NCI-H1092 treated with DMSO at 0.1 percent for 48 hours (cell line): Measurements from ENCODE around the gene PYGM.

ENCODE experiments used
- DNase-seq: peaks from one replicate; lab custom pipeline; 2025; lab: John Stamatoyannopoulos, UW

PYGM gene

GRCh38 chr11:64791781-64792291 is 32.1 kb upstream of the PYGM start:
- no peak for DNase-seq

GRCh38 chr11:64790205-64791095 is 30.7 kb upstream of the PYGM start:
- DNase-seq, result no peak

GRCh38 chr11:64789331-64790204 is 29.8 kb upstream of the PYGM start:
- DNase-seq, result no peak

- DNase-seq, result no peak
These were observed 28.8 kb upstream of the PYGM start for GRCh38 chr11:64788321-64789215.

DNA sequence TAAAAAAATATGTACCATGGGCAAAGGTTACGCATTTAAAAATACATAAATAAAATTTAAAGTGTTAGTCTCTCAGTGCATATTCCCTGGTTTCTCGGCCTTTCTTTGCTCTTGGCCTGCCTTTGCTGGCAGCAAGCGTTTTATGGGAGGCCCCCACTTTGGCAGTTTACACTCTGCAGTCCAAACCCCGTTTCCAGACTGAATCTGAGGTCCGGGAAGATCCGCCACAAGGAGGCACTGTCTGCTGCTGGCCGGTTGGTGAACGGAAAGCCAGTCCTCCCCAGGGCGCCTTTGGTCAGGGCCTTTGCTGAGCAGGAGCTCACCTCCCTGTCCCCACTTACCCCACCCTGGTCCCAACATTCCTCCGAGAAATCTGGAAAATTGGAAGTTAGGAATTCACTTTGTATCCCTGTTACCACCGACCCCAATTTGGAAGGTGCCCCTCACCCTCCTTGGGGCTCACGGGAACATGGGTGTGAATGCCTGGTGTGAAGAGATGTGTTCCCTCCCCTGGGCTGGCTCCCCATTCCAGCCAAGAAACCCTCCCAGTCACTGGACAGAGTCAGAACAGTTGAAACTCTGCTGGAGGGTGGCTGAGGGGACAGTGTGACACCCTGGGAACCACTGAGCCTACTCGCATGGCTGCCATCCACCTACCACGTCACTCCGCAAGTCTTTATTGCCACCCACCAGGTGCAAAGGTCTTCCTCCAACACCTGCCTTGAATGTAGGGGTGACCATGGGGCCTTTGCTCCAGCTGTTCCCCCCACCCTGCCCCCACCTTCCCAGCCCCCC is 27.9 kb upstream of the PYGM start:
- DNase-seq, result no peak

DNA sequence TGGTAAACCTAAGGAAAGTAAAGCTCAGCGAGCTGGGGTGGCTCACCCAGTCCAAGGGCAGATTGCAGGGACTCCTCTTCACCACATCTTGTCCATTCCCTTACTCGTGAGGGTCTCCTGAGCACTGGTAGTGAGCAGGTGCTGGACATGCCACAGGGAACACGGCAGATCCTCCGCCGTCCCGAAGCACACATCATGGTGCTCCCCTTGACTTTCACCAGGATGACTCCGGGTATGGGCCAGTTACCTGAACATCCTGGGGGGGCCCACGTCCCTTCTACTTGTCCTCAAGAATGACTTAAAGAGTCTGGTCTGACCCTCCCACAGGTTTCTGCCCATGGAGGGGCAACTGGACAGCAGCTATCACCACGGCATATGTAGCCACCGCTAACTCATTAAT is 26.5 kb upstream of the PYGM start:
- DNase-seq, result no peak

DNA sequence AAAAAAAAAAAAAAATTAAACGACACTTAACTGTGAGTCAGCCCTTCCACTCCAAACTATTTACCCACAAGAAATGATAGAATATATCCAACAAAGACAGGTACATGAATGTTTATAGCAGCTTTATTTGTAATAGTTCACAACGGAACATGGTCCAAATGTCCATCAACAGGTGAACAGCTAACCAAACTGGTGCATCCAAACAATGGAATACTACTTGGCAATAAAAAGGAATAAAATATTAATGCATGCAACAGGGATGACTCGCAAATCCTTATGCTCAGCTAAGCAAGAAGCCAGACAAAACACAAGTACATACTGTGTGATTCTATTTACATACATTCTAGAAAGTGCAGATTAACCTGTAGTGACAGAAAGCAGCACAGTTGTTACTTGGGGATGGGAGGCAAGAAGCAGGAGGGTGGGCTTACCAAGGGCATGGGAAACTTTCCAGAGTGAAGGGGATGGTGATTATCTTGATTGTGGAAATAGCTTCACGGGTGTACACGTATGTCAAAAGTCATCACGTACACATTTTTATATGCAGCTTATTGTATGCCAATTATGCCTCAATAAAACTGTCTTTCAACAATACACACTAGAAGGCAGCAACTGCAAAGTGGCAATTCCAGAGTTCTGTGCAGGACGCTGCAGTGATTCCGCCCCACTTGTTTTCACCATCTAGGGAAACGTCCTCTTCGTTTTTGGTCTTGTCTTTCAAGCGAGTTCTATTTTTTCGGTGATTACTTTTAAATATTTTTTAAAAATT is 25.2 kb upstream of the PYGM start:
- no peak for DNase-seq

GRCh38 chr11:64778473-64779298 is 18.9 kb upstream of the PYGM start, which contains the start of gene SF1:
TSS of gene SF1 (minus strand) at chr11:64778542. CDS start at chr11:64778392, 150 bp downstream.
- peak; percentile 100 for DNase-seq

DNA sequence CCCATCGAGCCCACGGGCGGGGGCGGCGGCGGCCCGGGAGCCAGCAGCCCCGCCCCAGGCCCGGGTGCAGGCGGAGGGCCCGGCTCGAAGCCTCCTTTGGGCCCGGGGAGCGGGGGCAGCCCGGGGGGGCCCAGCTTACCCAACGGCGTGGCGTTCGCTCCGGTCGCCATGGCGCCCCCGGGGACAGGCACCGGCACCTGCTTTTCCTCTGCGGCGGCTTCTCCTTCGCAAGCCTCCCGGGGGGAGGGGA is 18.4 kb upstream of the PYGM start:
- DNase-seq, result no peak

- peak; percentile 76 for DNase-seq
These were observed 17.9 kb upstream of the PYGM start for GRCh38 chr11:64777449-64778222.

DNA sequence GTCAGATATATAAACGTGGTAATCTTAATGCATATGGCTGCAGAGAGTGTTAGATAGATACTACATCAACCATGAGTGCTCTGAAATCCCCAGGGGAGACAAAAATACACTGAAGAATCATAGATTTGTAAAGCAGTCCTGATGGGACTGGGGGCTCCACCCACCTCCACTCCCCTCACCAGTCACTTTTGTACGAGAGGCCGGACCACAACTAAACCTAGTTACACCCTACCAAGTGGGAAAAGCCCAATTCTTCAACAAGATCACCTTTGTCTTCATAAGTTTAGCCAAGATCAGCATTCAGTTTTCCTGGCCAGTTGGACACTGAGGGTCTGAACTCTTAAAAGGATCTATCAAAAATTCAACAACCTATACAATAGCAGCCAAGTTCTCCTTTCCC is 17.1 kb upstream of the PYGM start:
- no peak for DNase-seq

DNA sequence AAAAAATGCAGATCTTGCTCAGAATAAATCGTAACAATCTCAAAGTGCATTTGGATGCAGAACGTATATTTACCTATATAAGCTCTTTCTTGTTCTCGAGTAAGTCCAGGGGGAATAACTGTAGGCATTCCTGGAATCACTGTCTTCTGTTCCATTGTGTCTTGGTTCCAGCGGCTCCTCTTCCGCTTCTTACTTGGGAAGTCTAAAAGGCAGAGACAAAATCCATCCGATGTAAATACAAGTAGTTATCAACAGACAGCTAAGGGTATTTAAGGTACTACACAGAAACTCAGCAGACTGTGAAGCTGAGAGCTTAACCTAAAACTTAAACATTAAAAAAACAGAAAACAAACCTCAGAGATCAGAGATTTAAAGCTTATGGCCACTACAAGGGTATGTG is 16.7 kb upstream of the PYGM start:
- no peak for DNase-seq

GRCh38 chr11:64774144-64774543 is 14.4 kb upstream of the PYGM start:
- DNase-seq, result no peak

DNA sequence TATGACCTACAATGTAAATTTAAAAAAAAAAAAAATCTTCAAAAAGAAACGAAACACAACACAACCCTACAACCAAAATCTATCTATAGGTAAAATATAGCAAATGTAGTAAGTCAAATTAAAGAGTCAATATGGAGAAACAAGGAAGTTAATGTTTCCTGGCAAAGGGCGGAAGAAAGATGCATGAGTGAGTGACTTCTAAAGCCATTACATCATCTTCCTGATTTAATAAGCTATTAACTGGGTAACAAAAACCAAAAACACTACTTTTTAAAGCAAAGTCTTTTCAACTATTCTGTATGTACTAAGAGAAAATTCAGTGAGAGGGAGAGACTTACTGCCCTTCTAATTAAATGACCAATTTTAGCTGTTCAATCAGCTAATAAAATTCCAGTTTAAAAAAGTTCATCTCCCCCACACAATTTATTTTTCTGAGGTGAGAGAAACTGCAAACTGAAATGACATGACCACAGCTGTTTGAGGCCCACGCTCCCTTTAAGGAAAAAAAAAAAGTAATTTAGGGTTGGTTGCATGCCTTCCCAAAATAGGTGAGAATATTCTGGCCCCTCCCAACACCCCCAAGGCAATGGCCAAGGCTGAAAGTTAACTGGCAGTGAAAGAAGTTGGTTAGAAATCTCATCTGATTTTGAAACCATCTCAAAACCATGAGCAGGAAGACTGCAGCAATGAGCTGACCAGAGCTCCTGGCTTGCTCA is 12.7 kb upstream of the PYGM start:
- no peak for DNase-seq

DNA sequence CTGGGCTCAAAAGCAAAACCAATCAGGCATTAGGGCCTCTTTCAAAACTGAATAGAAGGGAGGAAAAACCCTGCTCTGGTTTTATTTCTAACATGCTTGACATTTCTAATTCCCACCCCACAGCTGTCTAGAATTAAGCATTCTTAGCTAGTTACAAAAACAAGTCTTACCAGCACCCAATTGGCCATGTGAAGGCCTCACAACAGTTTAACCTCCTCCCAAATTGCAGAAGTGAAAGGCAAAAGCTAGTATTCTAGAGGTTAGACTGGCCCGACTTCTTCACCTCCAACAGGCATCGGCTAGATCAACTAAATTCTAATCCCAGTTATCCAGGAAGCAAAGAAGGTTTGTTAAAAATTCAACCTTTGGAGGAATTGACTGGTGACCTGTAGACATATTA is 12.1 kb upstream of the PYGM start:
- DNase-seq, result no peak

DNA sequence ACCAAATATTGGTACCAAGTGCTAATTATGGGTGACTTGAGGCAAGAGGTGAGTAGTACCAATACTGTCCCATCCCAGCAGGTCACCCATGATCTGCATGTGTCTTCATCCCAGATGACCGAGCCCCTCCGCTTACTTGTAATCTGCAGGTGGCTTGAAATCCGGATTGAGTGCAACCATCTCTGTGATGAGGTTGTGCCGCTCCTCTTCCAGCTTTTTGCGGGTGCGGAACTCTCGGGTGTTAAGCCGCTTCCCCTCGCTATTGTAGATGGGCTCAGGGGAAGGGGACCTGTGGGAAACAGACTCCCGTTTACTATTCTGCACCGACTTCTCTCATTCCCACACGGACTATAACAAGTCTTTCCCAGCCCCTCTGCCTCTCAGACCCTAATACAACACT is 10.3 kb upstream of the PYGM start:
- no peak for DNase-seq

DNA sequence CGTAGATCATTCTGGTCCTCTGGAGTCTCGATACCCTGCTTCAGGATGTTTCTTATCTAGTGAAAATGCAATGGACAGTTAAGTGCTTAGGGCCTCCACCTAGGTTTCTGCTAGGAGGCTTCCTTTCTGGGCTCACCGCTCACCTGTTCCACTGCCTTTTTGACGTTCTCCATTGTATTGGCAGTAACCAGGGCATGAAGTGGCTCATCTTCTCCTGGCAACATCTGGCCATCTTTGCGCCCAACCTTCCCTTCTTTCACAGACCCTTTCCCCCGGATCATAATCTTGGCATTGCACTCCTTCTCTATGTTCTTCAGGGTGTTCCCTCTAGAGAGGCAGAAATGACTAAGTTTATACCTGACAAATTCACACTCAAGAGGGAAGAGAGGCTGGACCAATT is 9.5 kb upstream of the PYGM start:
- no peak for DNase-seq

DNA sequence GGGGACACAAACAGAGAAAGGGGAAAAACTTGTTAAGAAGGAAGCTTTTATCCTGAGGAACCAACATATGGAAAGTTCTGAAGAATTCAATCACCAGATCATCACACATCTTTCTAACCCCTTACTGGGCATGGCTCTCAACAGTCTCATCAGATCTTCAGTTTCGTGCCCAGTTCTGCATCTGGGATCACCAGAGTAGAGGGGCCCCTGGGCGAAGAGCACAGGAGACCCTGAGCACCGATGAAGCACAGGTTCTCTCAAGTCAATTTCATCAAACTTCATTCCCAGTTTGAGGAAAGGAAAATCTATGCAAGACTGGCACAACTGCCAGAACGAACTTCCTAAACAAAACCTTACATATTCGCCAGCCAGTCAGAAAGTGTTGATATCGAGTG is 8.5 kb upstream of the PYGM start:
- DNase-seq, result no peak
